ENCODE results near the gene APOL3.

GRCh38 chr22:36104988-36105387 lies 55.6 kb downstream of the APOL3 start:
- TF ChIP-seq SMC3 (IDR thresholded peaks at IDR 0.05; ENCODE audit: low read length) (no peak), CTCF (CRISPR knock-in tag; IDR thresholded peaks at IDR 0.05) (no peak), ZNF317 (CRISPR knock-in tag; IDR thresholded peaks at IDR 0.05) (no peak), ZZZ3 (CRISPR knock-in tag; IDR thresholded peaks at IDR 0.05; ENCODE audit: borderline replicate concordance) (no peak), ELF4 (CRISPR knock-in tag; IDR thresholded peaks at IDR 0.05; ENCODE audit: borderline replicate concordance) (no peak), ZXDC (CRISPR knock-in tag; IDR thresholded peaks at IDR 0.05) (no peak), ZNF331 (CRISPR knock-in tag; IDR thresholded peaks at IDR 0.05) (no peak), THAP7 (CRISPR knock-in tag; IDR thresholded peaks at IDR 0.05) (no peak), ZBTB40 (IDR thresholded peaks at IDR 0.05) (no peak), ZBTB40 (CRISPR knock-in tag; IDR thresholded peaks at IDR 0.05) (no peak), ZNF550 (CRISPR knock-in tag; IDR thresholded peaks at IDR 0.05; ENCODE audit: borderline replicate concordance) (no peak), CBX5 (CRISPR knock-in tag; IDR thresholded peaks at IDR 0.05; ENCODE audit: borderline replicate concordance) (no peak)

Measured in HepG2 (cell line).